Activated CD8-positive, alpha-beta memory T cell treated with anti-CD3 and anti-CD28 coated beads, Interleukin-2, amount 50 U/mL, for 24 hours (primary cell): ENCODE measurements around the gene FBXO34.
"Not testable (repeated sequence)": the region's sequence is repeated elsewhere in the genome, so short reads cannot be mapped to it uniquely, and the experiment has no call there.

Experiments used
- DNase-seq: peaks from one replicate; pipeline ENCODE4 v3.0.0-alpha.2; 2020; ENCODE audit errors: extremely low read depth

The FBXO34 gene

DNA sequence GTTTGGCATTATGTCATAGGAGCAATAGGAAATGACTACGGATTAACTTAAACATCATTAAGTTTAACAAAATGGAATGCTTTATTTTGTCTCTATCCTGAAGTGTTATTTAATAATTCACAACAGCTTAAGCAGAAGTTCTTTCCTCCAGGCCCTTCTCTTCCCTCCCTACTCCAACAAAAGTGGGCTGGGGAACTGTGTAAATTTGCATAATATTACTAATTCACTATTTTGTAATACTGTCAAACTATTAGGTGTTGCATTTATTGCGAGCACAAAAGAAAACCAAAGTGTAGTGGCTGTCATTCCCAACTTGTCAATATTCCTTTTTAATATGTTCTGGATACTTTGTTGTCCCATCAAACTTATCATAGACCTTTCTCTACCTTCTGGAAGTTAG lies 70.6 kb downstream of the FBXO34 start:
- no peak for DNase-seq

DNA sequence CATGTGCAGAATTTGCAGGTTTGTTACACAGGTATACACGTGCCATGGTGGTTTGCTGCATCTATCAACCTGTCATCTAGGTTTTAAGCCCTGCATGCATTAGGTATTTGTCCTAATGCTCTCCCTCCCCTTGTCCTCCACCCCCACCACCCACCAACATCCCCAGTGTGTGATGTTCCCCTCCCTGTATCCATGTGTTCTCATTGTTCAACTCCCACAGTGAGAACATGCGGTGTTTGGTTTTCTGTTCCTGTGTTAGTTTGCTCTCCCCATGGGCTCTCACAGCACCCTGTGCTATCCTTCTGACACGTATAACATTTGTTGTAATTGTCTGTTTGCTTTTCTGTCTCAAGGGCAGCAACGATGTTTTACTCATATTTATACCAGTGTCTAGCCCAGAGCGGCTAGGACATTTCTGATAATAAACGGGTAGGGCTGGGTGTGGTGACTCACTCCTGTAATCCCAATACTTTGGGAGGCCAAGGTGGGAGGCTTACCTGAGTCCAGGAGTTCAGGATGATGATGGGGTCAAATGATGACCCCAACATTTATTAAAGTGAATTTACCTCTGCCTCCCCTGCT lies 73.5 kb downstream of the FBXO34 start:
- not testable (repeated sequence) for DNase-seq

DNA sequence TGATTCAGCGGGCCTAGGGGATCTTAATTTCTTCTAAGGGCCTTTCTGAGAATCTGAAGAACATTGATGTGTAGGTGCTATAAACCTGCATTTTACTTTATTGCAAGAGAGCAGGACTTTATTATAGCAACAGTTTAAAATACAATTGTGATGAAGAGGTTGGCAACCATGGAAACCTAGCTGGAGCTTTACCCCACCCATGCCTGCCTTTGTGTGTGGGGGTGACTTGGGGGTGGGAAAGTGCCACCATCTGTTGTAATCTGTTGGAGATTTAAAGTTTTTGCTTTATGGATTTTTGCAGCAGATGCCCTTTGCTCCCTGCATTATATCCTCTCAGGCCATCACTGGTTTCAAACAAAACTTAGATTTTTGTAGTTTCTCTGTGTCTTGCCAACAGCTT lies 75.8 kb downstream of the FBXO34 start:
- DNase-seq = no peak

DNA sequence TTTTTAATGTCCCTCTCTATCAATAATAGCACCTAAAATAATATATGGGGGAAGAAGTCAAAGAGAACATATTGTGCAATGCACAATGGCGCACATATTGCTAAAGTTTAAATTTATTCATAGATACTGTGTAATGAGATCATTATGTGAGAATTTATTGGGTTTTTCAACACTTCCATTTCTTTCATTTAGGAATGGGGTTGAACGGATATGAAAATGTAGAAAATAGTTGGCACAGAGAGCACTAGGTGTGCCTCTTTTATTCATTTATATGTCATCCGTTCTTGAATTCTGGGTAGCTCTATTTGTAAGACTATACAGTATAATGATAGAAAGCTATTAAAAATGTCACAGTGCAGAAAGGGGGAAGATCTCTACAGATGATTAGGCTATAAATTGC lies 76.5 kb downstream of the FBXO34 start:
- DNase-seq = no peak

DNA sequence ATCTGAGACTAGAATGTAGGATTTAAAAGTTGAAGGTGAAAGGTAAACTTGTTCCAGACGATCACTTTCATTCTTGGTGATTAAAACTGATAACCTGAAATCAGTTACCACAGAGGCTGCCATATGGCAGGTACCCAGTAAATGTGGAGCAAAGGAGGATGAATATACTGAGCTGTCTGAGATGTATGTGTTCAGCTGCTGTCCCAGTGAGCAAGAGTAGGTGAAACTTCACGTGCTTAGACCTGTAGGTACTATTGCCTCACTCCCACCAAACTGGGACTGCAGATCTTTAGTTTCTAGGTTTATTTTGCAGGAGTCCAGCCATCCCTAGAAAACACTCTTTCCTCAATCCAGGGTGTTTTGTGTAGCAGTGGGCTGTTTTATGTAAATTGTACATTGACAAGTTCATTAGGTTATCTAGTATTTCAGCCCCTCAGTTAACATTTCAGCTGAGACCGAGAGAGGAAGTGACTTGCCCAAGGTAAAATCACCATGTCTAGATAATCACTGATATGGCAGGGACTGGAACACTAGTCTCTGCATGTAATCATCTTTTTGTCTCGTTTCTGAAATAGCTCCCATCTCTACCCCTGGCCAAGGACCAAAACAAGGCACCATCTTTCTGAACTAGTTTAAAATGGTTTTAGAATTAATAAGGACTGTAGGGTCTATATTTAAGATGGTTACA lies 77.7 kb downstream of the FBXO34 start:
- DNase-seq = no peak

DNA sequence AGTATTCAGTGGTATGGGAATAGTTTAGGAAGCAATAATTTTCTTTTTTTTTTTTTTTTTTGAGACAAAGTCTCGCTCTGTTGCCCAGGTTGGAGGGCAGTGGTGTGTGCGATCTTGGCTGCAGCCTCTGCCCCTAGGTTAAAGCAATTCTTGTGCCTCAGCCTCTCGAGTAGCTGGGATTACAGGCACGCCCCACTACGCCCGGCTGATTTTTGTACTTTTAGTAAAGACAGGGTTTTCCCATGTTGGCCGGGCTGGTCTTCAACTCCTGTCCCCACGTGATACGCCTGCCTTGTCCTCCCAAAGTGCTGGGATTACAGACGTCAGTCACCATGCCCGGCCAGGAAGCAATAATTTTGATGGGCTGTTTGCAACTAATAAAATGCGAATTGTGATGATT lies 78.3 kb downstream of the FBXO34 start:
- DNase-seq = no peak

DNA sequence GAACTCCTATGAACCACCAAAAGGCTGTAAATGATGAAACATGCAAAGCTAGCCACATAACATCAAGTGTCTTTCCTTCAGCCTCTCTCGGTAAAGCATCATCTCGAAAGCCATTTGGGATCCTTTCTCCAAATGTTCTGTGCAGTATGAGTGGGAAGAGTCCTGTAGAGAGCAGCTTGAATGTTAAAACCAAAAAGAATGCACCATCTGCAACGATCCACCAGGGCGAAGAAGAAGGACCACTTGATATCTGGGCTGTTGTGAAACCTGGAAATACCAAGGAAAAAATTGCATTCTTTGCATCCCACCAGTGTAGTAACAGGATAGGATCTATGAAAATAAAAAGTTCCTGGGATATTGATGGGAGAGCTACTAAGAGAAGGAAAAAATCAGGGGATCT lies 79.2 kb downstream of the FBXO34 start:
- no peak for DNase-seq

DNA sequence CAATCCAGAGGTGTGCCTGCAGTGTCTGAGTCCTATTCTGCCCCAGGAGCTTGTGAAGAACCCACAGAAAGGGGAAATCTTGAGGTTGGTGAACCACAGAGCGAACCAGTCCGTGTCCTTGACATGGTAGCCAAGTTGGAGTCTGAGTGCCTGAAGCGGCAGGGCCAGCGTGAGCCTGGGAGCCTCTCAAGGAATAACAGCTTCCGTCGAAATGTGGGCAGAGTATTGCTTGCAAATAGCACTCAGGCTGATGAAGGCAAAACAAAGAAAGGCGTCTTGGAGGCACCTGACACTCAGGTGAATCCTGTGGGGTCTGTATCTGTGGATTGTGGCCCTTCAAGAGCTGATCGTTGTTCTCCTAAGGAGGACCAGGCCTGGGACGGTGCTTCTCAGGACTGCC lies 79.9 kb downstream of the FBXO34 start:
- DNase-seq = no peak

DNA sequence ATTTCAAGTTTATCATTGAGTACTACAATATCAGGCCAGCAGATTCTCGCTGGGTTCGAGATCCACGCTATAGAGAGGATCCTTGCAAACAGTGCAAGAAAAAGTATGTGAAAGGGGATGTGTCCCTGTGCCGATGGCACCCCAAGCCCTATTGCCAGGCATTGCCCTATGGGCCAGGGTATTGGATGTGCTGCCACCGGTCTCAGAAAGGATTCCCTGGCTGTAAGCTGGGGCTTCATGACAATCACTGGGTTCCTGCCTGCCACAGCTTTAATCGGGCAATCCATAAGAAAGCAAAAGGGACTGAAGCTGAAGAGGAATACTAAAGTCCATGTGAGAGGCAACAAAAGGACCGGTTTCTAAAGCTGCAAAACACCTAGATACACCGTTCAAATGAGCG lies 81.0 kb downstream of the FBXO34 start:
- no peak for DNase-seq

DNA sequence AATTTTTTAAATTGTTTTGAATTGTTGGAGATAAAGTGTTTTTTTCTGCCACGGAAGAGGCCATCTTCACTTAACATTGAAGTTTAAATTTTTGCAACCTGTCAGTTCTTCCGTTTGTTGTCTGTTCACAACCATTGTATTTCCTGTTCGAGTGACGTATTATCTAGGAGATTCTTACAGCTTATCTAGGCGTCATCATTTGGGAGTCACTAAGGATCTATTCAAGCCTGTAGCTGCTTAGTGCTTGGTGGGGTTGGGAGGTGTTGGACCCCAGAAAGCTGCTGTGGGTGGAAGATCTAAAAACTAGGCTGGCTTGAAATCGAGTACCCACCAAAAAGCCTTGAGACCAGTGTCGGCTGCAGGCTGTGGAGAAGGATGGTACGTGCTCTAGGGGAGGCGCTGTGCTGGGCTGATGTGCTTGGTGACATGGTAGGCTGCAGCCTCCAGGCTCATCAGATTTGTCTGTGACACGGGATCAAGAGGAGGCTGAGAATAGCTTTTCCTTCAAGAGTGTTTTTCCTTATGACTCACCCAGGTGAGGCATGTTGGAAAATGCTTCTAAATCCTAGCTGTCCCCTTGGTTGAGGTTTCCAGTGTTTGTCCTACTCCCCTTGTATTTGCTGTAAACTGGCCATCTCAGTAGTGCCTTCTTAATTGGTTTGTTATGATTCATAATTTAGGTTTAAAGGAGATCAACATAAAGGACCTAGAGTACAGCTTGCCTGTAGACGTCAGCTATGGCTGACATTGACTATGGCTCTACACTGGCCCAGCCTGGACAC lies 82.7 kb downstream of the FBXO34 start:
- DNase-seq = no peak

DNA sequence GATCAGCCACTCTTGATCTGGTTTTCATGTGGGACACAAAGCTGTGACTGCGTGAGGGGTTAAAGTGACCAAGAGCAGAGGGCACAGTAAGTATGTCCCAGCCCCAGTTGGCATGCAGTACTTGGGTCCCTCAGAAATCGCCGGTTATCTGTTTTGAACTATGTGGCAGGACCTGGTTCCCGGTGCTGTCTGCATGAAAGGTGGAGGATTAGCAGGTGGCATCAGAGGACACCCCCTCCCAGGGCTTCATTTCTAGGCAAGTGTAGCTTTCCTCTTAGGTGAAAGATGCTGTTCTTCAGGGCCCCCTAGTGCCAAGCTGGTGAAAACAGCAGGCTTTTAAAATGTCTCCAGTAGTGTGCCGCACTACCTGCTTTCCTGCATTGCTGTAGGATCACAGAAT lies 83.3 kb downstream of the FBXO34 start:
- DNase-seq = no peak

DNA sequence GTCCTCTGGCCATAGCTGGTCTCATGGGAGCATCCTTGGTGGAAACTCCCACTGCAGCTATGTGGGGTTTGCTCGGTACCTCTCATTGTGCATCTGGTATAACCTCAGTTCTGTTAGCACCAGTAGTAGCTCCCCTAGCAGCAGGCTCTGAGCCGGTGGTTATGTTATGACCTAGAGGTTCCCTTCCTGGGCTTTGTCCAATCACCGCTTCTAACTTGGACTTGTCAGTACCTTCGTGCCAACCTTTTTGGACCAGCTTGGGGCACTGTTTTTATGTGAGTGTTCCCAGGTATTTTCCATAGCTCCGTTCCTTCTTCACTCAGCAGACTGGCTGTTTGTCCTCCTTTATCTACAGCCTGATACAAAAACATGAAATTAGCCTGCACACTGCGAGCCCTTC lies 84.7 kb downstream of the FBXO34 start:
- no peak for DNase-seq

DNA sequence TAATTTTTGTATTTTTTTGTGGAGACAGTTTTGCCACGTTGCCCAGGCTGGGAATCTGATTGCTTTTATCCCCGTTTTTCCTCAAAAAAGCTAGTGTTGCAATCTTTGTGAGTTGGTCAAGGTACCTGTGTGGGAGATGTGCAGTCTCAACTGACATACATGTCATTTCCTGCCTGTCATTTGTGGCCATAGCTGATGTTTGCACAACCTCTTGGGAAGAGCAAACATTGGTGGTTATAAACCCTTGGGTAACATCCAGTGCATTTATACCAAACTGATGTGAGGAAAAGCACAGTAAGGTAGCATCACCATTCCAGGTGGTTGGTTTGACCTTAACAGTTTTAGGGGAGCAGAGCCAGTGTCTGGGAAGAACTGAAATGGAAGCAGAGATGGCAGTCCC lies 85.7 kb downstream of the FBXO34 start:
- DNase-seq = no peak

DNA sequence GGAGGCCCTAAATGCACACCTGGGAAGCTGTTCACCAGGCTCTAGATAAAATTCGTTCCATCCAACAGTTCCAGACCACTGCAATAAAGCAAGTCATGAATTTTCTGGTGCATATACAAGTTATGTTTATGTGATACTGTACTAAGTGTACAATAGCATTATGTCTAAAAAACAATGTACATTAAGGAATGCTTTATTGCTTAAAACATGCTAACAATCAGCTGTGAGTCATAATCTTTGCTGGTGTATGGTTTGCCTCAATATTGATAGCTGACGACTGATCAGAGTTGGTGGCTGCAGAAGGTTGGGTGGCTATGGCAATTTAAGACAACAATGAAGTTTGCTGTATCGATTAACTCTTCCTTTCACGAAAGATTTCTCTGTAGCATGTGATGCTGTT lies 88.1 kb downstream of the FBXO34 start:
- DNase-seq = no peak

DNA sequence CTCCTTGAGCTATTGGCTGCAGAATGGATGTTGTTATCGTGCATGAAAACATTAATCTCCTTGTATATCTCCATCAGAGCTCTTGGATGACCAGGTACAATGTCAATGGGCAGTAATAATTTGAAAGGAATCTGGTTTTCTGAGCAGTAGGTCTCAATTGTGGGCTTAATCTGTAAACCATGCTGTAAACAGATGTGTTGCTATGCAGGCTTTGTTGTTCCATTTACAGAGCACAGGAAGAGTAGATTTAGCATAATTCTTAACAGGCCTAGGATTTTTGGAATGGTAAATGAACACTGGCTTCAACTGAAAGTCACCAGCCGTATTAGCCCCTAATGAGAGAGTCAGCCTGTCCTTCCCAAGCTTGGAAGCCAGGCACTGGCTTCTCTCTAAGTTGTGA lies 90.0 kb downstream of the FBXO34 start:
- DNase-seq = no peak

DNA sequence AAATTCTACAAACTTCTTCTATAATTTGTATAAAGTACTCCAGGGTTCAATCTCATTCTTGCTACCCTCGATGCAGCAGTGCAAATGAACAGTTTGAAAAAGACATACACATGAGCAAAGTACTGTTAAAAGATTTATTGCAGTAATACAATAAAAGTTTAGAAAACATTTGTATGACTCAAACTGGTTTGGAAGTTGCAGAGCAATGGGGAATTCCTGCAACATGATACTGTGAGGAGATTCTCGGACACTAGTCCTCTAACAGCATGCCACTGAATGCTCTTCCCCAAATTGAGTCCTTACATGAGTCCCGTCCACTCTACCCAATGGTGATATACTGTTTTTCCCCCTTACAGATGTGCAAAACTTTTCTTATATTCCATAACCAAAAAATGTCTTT lies 95.0 kb downstream of the FBXO34 start:
- no peak for DNase-seq

DNA sequence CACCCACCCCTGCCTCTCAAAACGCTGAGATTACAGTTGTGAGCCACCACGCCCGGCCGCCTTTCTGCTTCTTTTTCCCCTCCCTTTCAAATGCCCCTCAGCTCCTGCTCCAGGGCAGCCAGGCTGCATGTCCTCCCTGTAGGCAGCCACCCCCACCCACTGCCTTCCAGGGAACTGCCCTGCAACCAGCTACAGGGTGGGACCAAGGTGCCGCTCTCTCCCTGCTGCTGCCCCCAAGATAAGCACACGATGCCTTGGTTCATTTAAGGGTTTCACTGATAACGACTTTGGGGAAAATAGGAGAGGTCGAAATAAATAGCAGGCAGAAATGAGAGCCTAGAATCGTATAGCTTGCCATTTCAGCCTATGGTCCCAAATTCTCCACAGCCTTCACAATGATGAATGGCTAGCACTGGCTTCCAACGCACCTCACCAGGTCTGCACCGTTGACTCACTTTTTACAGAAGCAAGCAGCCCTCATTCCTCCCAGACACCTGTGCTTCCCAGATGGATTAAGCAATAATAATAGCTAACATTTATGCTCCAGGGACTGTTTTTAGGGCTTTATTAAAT lies 99.7 kb downstream of the FBXO34 start:
- DNase-seq = no peak

DNA sequence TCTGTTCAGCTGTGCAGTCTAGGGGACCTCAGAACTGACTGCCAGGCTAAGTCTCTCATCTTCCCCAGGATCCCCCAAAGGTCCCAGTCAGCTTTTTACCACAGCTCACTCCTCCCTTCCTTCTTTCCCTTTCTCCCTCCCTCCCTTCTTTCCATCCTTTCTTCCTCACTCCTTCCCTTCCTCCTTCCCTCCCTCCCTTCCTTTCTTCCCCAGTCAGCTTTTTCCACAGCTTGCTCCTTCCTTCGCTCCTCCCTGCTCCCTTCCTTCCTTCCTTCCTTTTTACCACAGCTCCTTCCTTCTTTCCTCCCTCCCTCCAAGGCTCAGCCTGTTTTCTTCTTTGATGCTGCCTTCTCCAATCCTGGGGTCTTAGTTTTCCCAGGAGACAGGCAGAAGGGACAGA lies 101.2 kb downstream of the FBXO34 start:
- no peak for DNase-seq

DNA sequence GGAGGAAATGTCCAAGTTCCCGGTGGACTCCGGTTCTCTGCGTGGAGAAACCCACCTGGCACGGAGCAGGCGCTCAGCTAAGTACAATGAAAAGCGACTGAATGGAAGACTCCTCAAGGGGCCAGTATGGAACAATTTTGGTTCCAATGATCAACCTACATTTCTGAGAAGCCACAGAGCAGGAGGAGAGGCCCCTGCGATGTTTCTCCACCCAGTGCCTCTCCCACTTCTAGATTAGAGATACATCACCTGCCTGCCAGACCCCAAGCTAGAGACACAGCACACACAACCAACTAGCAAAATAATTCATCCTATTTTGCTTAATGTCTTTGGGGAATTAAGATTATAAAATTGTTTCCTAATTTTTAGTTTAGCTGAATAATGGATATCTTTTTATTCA lies 101.6 kb downstream of the FBXO34 start:
- no peak for DNase-seq

DNA sequence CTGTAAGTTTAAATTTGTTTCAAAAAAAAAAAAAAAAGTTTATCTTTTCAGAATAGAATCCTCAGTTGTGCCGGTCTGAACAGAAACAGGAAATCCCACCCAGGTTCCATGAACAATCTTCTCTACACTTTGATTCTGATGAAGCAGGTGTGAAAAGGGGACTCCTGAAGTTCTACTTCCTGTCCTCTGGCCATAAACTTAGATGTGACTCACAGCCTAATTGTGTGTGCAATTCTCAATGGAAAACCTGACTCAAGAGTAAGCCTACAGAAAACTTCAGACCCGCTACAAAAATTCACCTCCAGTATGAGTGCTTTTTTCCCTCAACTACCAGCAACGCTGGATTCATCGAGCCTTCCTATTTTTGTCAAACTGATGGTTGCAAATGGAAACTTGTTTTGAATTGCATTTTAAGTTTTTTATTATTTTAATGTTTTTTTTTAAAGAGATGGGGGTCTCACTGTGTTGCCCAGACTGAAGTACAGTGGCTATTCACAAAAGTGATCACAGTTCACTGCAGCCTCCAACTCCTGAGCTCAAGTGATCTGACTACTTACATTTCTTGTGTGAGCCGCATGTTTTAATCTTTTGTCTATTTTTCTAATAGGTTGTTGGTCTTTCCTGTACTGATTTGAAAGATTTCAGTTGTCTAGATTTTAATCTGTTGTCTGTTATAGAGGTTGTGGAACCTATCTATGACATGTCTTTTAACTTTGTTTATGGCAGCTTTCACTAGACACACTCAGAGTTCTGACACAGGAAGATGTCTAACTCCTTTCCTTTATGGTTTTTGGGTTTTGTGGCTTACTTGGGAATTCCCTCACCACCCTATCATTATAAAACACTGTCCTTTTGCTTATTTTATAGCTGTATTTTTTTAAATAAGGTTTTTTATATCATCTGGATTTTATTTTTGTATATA lies 102.8 kb downstream of the FBXO34 start:
- no peak for DNase-seq

DNA sequence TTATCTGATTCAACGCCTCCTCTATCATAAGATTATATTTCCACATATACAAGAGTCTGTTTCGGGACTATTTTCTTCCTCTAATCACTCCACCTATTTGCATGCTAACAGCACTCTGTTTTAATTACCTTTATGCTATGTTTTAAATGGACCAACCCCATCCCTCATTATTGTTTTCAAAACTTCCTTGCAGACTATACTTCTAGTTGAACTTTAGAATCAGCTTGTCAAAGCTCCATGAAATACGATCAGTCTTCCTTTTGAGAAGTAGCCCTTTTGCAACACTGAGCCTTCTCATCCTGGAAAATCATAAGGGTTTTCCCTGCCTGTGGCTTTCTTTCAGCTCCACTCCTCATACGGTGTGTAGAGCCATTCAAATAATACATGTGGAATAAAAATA lies 103.5 kb downstream of the FBXO34 start:
- DNase-seq = no peak

DNA sequence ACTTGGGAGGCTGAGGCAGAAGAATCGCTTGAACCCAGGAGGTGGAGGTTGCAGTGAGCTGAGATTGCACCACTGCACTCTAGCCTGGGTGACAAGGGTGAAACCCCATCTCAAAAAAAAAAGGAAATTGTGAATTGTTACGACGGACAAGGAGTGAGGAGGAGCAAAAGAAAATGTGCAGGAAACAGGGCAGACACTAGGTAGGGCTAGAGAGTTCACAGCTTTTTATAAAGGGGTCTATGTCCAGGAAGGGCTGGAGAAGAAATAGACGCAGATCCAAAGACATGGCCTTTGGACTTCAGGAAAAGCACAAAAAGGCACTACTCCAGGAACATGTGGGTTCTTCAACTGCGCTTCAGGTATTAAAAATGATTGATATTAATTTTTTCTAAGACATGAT lies 106.0 kb downstream of the FBXO34 start:
- no peak for DNase-seq
